GM10847 (cell line): ENCODE measurements around the gene EIF4E.

ENCODE experiments used
- POLR2A ChIP-seq: IDR thresholded peaks from 2 replicates; pipeline ENCODE4 v1.6.1; 2011; ENCODE audit not compliant: insufficient read length; ENCODE audit errors: extremely low read depth

Gene EIF4E

GRCh38 chr4:98845960-98846359 lies 83.0 kb downstream of the EIF4E start:
- TF ChIP-seq POLR2A: no peak

DNA sequence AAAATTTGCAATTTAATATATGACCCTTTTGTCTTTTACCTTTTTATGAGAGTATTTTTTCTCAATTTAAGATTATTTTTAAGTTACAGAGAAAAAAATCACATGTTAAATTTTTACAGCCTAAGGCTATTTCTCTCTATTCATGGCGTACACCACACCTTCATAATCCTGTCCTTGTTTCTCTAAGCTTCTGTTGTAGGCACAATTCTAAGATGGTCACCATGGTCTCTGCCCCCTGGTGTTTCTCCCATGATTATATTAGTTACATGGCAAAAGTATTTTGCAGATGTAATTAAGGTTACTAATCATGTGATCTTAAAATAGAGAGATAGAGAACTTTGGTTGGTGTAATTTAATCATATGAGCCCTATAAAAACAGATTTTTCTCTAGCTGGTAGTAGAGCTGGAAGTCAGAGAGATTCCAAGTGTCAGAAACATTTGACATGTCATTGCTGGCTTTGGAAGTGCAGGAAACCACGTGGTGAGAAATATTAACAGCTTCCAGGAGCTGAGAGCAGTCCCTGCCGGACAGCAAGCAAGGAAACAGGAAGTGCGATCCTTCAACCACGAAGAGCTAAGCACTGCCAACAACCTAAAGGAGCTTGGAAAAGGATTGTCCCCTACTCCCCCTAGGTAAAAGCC lies 89.8 kb downstream of the EIF4E start:
- no peak for TF ChIP-seq POLR2A

DNA sequence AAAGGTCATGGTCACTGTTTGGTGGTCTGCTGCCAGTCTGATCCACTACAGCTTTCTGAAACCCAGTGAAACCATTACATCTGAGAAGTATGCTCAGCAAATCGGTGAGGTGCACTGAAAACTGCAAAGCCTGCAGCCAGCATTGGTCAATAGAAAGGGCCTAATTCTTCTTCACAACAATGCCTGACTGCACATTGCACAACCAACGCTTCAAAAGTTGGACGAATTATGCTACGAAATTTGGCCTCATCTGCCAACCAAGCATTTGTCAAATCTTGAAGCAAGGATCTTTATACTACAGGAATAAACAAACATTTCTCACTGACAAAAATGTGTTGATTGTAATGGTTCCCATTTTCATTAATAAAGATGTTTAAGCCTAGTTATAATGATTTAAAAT lies 90.4 kb downstream of the EIF4E start:
- TF ChIP-seq POLR2A: no peak

- no peak for TF ChIP-seq POLR2A
Measured at GRCh38 chr4:98833384-98833783, 95.5 kb downstream of the EIF4E start.
